Neural progenitor cell (in vitro differentiated cells): ENCODE results near the gene PGLYRP4. TPM values are rescaled to one million over a fixed set of nuclear protein-coding genes. Genes with fewer than 3 reads are reported as not detected.

ENCODE experiments used
- DNase-seq: peaks from one replicate; pipeline ENCODE4 v3.0.0-alpha.2; 2016; ENCODE audit warnings: low spot score
- H2AFZ ChIP-seq: fragments of 200-600 bp; sonication (generic); replicated peaks from 2 replicates; pipeline ENCODE4 v1.6.1; 2016; ENCODE audit warnings: antibody characterized with exemption
- H3F3A ChIP-seq: fragments of 200-600 bp; sonication (generic); 2 replicates; pipeline ENCODE4 v1.6.1; 2016; ENCODE audit warnings: antibody characterized with exemption, low read depth
- H3K27ac ChIP-seq: fragments of 200-600 bp; sonication (generic); 2 replicates; pipeline ENCODE4 v1.5.1; 2016; ENCODE audit warnings: mild to moderate bottlenecking
- H3K27me3 ChIP-seq: fragments of 200-600 bp; sonication (generic); 2 replicates; pipeline ENCODE4 v1.6.1; 2016; ENCODE audit warnings: mild to moderate bottlenecking, moderate library complexity
- H3K36me3 ChIP-seq: fragments of 200-600 bp; sonication (generic); 2 replicates; pipeline ENCODE4 v1.5.1; 2016
- H3K4me1 ChIP-seq: fragments of 200-600 bp; sonication (generic); 2 replicates; pipeline ENCODE4 v1.6.1; 2016; ENCODE audit warnings: mixed run types
- H3K4me2 ChIP-seq: fragments of 200-600 bp; sonication (generic); 2 replicates; pipeline ENCODE4 v1.6.1; 2016
- H3K4me3 ChIP-seq: fragments of 200-600 bp; sonication (generic); 2 replicates; pipeline ENCODE4 v1.5.1; 2016
- H3K79me2 ChIP-seq: fragments of 200-600 bp; sonication (generic); 2 replicates; pipeline ENCODE4 v1.6.1; 2016; ENCODE audit warnings: low read depth
- H3K9ac ChIP-seq: fragments of 200-600 bp; sonication (generic); 2 replicates; pipeline ENCODE4 v1.6.1; 2016
- H3K9me3 ChIP-seq: fragments of 200-600 bp; sonication (generic); 2 replicates; pipeline ENCODE4 v1.5.1; 2016; ENCODE audit warnings: low read depth
- H4K20me1 ChIP-seq: fragments of 200-600 bp; sonication (generic); 2 replicates; pipeline ENCODE4 v1.6.1; 2016; ENCODE audit warnings: low read depth
- H3K27ac Mint-ChIP-seq: 3 replicates; pipeline ENCODE4 v1.8.0; 2021; ENCODE audit warnings: mixed read lengths
- H3K27me3 Mint-ChIP-seq: 2 replicates; pipeline ENCODE4 v1.8.0; 2022; ENCODE audit warnings: low read depth, mild to moderate bottlenecking, inconsistent platforms, moderate library complexity, mixed read lengths; ENCODE audit not compliant: insufficient read depth
- H3K36me3 Mint-ChIP-seq: 3 replicates; pipeline ENCODE4 v1.8.0; 2021; ENCODE audit warnings: mixed read lengths
- H3K4me1 Mint-ChIP-seq: 3 replicates; pipeline ENCODE4 v1.8.0; 2021; ENCODE audit warnings: mixed read lengths
- H3K4me3 Mint-ChIP-seq: 3 replicates; pipeline ENCODE4 v1.8.0; 2021; ENCODE audit warnings: mild to moderate bottlenecking, moderate library complexity, mixed read lengths
- H3K9me3 Mint-ChIP-seq: 3 replicates; pipeline ENCODE4 v1.8.0; 2020; ENCODE audit warnings: mixed read lengths
- CTCF ChIP-seq: fragments of 200-600 bp; sonication (generic); IDR thresholded peaks from 2 replicates; pipeline ENCODE4 v1.5.1; 2017; ENCODE audit warnings: antibody characterized with exemption, mild to moderate bottlenecking
- EZH2 ChIP-seq: fragments of 200-600 bp; sonication (generic); IDR thresholded peaks from 2 replicates; pipeline ENCODE4 v1.6.1; 2017; ENCODE audit warnings: antibody characterized with exemption, mild to moderate bottlenecking, moderate library complexity
- EZH2phosphoT487 ChIP-seq: fragments of 200-600 bp; sonication (generic); IDR thresholded peaks from 2 replicates; pipeline ENCODE4 v1.6.1; 2017; ENCODE audit warnings: antibody characterized with exemption
- total RNA-seq: library from RNA; depleted of rRNA; stranded (reverse); fragments of >200 nt; gene quantifications from 2 replicates; pipeline ENCODE4 v1.2.3, GENCODE V29; 2015; ENCODE audit warnings: low replicate concordance

PGLYRP4 gene
- total RNA-seq, 1 donor from 2014 or later = not detected

- DNase-seq = no peak
- TF ChIP-seq EZH2phosphoT487 (no peak), CTCF (no peak), EZH2 (no peak)
- no peak overlapping the region for H3K4me3 ChIP-seq
- no peaks in the 10 kb centered on the region for H3K4me1 ChIP-seq
- no peak overlapping the region for H2AFZ ChIP-seq
- Mint-ChIP-seq H3K36me3 (no peaks in the 10 kb centered on the region), H3K4me1 (no peaks in the 10 kb centered on the region), H3K27ac (no peak overlapping the region), H3K27me3 (peaks cover 2% of the 10 kb centered on the region), H3K4me3 (no peak overlapping the region), H3K9me3 (no peaks in the 10 kb centered on the region)
- no peaks in the 10 kb centered on the region for H3K36me3 ChIP-seq
- no peak overlapping the region for H3K27ac ChIP-seq
- H3K79me2 ChIP-seq = no peaks in the 10 kb centered on the region
- no peaks in the 10 kb centered on the region for H3F3A ChIP-seq
- H3K27me3 ChIP-seq = no peaks in the 10 kb centered on the region
- H3K9ac ChIP-seq = no peak overlapping the region
- H4K20me1 ChIP-seq = no peaks in the 10 kb centered on the region
- H3K4me2 ChIP-seq = no peak overlapping the region
- no peaks in the 10 kb centered on the region for H3K9me3 ChIP-seq
Measured at GRCh38 chr1:153387785-153388184, 39.1 kb upstream of the PGLYRP4 start.

- H3K9me3 Mint-ChIP-seq = no peaks in the 10 kb centered on the region
- Histone ChIP-seq H3K4me2 (no peak overlapping the region), H3F3A (no peaks in the 10 kb centered on the region), H4K20me1 (no peaks in the 10 kb centered on the region), H3K27ac (no peak overlapping the region), H3K9ac (no peak overlapping the region), H3K79me2 (no peaks in the 10 kb centered on the region), H3K4me3 (no peak overlapping the region), H3K4me1 (no peaks in the 10 kb centered on the region), H3K27me3 (no peaks in the 10 kb centered on the region), H2AFZ (no peak overlapping the region), H3K9me3 (no peaks in the 10 kb centered on the region), H3K36me3 (no peaks in the 10 kb centered on the region)
- peaks cover 2% of the 10 kb centered on the region for H3K27me3 Mint-ChIP-seq
- DNase-seq = no peak
- H3K4me1 Mint-ChIP-seq = no peaks in the 10 kb centered on the region
- H3K36me3 Mint-ChIP-seq = no peaks in the 10 kb centered on the region
- H3K4me3 Mint-ChIP-seq = no peak overlapping the region
- no peak overlapping the region for H3K27ac Mint-ChIP-seq
- TF ChIP-seq EZH2phosphoT487 = no peak
- TF ChIP-seq EZH2 = no peak
- TF ChIP-seq CTCF = no peak
Measured at GRCh38 chr1:153387001-153387400, 38.4 kb upstream of the PGLYRP4 start.

GRCh38 chr1:153386500-153386901 is 37.9 kb upstream of the PGLYRP4 start:
- Mint-ChIP-seq H3K4me3 (no peak overlapping the region), H3K9me3 (peaks cover 2% of the 10 kb centered on the region), H3K36me3 (no peaks in the 10 kb centered on the region), H3K27me3 (peaks cover 2% of the 10 kb centered on the region), H3K27ac (no peak overlapping the region), H3K4me1 (no peaks in the 10 kb centered on the region)
- Histone ChIP-seq H3K79me2 (no peaks in the 10 kb centered on the region), H3K4me1 (no peaks in the 10 kb centered on the region), H3F3A (no peaks in the 10 kb centered on the region), H3K4me3 (no peak overlapping the region), H3K36me3 (no peaks in the 10 kb centered on the region), H4K20me1 (no peaks in the 10 kb centered on the region), H2AFZ (no peak overlapping the region), H3K4me2 (no peak overlapping the region), H3K27ac (no peak overlapping the region), H3K9ac (no peak overlapping the region), H3K27me3 (no peaks in the 10 kb centered on the region), H3K9me3 (no peaks in the 10 kb centered on the region)
- DNase-seq = no peak
- TF ChIP-seq EZH2phosphoT487 = no peak
- no peak for TF ChIP-seq EZH2
- no peak for TF ChIP-seq CTCF
